ENCODE measurements around the gene PTPRA.
"Not testable (repeated sequence)": the region's sequence is repeated elsewhere in the genome, so short reads cannot be mapped to it uniquely, and the experiment has no call there.

The PTPRA gene

GRCh38 chr20:3045816-3046676, 172.8 kb downstream of the PTPRA start, which contains the start of gene MRPS26:
Gene MRPS26, plus strand, starts transcription at chr20:3046052. Its CDS starts 17 bp downstream, at chr20:3046069.
- peak; percentile 63 for DNase-seq

DNA sequence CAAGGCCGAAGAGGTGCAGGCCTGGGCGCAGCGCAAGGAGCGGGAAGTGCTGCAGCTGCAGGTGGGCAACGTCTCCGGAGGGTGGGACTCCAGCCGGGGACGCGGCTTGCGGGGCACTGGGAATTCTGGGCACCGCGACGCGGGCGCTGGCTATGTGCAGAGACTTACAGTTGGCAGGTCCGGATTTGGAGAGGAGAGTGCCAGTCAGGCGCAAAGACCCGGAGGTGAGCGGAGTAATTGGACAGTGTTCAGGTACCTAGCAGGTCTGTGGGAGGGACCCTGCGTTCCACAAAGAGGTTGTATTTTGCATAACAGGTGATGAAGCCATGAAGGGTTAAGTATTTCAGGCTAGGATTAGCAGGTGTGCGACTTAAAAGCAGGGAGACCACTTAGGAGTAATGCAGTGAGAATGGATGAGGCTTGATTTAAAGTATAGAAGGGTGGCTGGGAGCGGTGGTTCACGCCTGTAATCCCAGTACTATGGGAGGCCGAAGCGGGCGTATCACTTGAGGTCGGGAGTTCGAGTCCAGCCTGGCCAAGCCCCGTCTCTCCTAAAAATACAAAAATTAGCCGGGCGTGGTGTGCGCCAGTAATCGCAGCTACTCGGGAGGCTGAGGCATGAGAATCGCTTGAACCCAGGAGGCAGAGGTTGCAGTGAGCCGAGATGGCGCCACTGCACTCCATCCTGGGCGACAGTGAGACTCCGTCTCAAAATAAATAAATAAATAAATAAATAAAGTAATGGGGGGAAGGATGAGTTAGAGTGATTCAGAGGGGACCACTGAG, 173.6 kb downstream of the PTPRA start:
- DNase-seq = no peak

- no peak for DNase-seq
Measured at GRCh38 chr20:3047486-3048419, 174.5 kb downstream of the PTPRA start.

GRCh38 chr20:3051385-3052019, 178.2 kb downstream of the PTPRA start:
- no peak for DNase-seq

DNA sequence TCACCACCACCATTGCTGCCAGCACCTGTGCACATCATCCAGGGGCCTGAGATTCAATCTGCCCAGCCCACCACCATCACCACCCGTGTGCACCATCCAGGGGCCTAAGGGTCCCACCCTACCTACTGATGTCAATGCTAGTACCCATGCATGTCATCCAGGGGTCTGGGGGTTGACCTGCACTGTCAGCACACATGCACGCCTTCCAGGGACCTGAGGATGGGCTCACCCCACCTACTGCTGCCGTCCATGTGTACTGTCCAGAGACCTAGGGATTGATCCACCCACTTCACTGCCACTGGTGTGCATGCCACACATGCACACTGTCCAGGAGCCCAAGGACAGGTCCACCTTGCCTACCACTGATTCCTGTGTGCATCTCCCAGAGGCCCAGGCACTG, 186.2 kb downstream of the PTPRA start:
- no peak for DNase-seq

- DNase-seq = not testable (repeated sequence)
Measured at GRCh38 chr20:3064119-3064518, 190.8 kb downstream of the PTPRA start.

- DNase-seq = no peak
Measured at GRCh38 chr20:3067139-3068014, 194.1 kb downstream of the PTPRA start.

- no peak for DNase-seq
Measured at GRCh38 chr20:3068075-3068474, 194.8 kb downstream of the PTPRA start.

- DNase-seq = no peak
Measured at GRCh38 chr20:3068986-3069900, 196.0 kb downstream of the PTPRA start.

DNA sequence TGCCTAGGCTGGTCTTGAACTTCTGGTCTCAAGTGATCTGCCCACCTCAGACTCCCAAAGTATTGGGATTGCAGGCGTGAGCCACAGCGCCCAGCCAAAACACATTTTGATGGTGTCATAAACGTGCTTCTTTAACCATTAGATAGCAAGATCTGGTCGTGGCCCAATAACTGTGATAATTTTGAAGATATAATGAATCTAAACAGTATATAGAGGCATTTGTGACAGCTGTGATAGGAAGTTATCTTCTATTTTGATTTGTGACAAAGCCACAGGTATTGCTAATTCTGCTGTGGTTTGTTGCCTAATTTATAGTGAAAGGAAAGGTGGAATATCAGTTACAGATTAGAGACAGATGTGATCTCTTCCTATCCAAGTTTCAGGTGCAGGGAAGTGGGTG, 197.4 kb downstream of the PTPRA start:
- DNase-seq = no peak

GRCh38 chr20:3071266-3071609, 198.0 kb downstream of the PTPRA start:
- DNase-seq = no peak

DNA sequence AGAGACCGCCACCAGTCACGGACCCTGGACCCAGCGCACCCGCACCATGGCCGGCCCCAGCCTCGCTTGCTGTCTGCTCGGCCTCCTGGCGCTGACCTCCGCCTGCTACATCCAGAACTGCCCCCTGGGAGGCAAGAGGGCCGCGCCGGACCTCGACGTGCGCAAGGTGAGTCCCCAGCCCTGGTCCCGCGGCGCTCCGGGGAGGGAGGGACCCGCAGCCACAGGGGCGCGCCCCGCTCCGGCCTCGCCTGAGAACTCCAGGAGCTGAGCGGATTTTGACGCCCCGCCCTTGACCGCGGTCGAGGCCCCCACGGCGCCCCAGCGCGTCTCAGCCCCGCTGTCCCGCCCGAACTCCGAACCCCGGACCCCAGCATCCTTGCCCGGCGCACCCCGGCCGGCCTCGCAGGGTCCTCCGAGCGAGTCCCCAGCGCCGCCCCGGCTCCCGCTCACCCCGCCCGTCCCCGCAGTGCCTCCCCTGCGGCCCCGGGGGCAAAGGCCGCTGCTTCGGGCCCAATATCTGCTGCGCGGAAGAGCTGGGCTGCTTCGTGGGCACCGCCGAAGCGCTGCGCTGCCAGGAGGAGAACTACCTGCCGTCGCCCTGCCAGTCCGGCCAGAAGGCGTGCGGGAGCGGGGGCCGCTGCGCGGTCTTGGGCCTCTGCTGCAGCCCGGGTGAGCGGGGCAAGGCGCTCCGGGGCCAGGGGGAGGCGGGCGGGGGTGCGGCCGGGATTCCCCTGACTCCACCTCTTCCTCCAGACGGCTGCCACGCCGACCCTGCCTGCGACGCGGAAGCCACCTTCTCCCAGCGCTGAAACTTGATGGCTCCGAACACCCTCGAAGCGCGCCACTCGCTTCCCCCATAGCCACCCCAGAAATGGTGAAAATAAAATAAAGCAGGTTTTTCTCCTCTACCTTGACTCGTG, 198.6 kb downstream of the PTPRA start, which contains the start of gene OXT:
Gene OXT, plus strand, starts transcription at position 11 of the 920 bp plus-strand sequence. Its CDS starts 36 bp downstream, at position 47.
- DNase-seq = peak; percentile 65

GRCh38 chr20:3072530-3073250, 199.4 kb downstream of the PTPRA start:
- no peak for DNase-seq

DNA sequence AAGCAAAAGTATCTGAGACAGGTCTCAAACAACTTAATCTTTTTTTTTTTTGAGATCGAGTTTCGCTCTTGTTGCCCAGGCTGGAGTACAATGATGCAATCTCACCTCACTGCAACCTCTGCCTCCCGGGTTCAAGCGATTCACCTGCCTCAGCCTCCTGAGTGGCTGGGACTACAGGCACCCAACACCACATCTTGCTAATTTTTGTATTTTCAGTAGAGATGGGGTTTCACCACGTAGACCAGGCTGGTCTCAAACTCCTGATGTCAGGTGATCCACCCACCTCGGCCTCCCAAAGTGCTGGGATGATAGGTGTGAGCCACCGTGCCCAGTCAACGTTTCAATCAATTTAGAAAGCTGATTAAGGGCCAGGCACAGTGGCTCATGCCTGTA, 200.0 kb downstream of the PTPRA start:
- not testable (repeated sequence) for DNase-seq

- no peak for DNase-seq
Measured at GRCh38 chr20:3074812-3075211, 201.5 kb downstream of the PTPRA start.

GRCh38 chr20:3075315-3075714, 202.0 kb downstream of the PTPRA start:
- not testable (repeated sequence) for DNase-seq

DNA sequence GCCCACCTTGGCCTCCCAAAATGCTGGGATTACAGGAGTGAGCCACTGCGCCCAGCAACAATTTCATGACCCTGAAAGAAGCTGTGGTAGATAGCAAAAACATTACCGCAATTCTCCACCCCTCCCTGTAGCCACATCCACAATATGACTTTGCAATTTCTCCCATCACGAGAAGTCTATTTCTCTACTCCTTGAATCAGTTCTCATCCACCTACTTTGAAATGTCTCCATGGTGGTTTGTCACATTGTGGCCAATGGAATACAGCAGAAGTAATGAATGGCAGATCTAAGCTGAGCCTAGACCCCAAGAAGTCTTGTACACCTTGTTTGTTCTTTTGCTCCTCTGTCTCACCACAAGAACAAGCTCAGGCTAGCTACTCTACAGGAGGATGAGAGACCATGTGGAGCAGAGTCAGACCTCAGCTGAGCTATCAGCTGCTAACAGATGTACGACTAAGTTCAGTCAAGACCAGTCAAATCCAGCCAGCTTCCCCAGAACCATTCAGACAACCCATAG, 204.4 kb downstream of the PTPRA start:
- DNase-seq = no peak

GRCh38 chr20:3080939-3081388, 207.7 kb downstream of the PTPRA start:
- no peak for DNase-seq

Measured in T-helper 9 cell (primary cell).